Nucleus accumbens (tissue), 56 donors: ENCODE results near the gene RACGAP1.
"Not testable (repeated sequence)": the region's sequence is repeated elsewhere in the genome, so short reads cannot be mapped to it uniquely, and the experiment has no call there.

Experiments used
- DNase-seq, 56 donors: peaks; one replicate each; lab custom pipeline; 2025; lab: John Stamatoyannopoulos, UW

The RACGAP1 gene

DNA sequence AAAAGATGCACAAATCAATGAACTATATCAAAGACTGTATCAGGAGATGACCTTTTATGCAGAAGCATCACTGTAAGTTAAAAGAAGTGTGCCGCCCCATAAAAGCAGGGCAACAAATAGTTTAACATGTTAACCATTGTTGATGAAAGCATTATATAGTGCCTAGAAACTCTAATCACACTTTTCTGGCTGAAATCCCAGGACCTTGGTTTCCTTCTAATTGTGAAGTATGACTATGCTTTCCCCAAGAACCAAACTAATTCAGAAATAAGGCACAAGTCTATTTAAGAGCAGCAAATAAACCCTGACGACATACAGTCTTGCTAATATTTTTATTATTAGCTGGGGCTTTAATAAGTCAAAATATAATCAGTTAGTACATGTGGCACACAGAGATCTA, 21.7 kb downstream of the RACGAP1 start:
- no peak for DNase-seq

DNA sequence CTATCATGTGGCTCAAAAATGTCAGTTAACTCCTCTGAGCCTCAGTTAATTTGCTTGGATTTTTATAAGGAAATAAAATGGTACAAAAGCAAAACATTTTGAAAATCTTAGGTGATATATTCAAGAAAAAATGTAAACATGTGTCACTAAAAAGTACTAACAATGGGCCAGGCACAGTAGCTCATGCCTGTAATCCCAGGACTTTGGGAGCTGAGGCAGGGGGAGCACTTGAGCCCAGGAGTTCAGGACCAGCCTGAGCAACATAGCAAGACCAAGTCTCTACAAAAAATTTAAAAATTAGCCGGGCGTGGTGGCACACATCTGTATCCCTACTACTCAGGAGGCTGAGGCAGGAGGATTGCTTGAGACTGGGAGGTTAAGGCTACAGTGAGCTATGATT, 26.8 kb downstream of the RACGAP1 start:
- DNase-seq, result no peak

DNA sequence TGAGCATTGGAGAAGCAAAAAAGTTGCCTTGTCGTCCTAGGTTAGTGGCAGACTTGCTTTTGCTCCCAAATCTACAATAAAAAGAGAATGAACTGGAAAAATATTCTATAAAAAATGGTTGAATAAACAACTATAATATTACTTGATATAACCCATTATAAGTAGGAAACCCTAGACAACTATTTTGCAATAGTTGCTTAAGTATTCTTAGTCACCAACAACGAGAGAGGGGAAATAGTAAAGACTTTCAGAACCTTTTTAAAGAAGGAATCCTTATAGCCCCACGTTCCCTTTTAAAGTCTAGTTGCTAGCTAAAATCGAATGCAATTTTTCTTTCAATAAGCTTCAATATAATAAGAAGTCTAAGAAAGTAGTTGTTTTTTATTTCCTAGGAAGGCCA, 35.0 kb downstream of the RACGAP1 start:
- DNase-seq, result no peak

DNA sequence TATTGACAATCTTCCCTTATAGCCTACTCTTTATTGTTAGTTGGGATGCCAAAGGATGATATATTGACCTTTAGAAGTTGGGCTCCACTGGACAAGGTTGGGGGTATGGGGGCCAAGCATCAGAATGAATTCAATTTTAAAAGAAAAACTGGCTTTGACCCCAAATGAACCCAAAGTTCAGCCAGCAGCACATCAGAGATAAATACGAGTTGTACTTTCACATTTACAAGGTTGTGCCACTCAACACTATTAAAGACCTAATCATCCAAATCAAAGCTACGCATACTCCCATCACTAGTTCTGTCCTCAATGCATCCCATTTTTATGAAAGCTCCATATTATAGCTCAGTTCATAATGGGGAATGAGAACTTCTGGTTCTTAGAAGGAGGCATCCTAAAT, 35.9 kb downstream of the RACGAP1 start:
- not testable (repeated sequence) for DNase-seq

- no peak for DNase-seq
Measured at GRCh38 chr12:49987625-49988303, 37.5 kb downstream of the RACGAP1 start.

DNA sequence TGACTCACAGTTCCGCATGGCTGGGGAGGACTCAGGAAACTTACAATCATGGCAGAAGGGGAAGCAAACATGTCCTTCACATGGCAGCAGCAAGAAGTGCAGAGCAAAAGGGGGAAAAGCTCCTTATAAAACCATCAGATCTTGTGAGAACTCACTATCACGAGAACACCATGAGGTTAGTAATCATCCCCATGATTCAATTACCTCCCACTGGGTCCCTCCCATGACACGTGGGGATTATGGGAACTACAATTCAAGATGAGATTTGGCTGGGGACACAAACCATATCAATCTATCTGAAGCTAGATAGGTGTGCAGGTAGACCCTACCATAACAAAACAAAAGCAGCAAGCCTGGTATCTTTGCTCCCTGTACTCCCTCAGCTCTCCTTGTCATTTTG, 38.8 kb downstream of the RACGAP1 start:
- not testable (repeated sequence) for DNase-seq

DNA sequence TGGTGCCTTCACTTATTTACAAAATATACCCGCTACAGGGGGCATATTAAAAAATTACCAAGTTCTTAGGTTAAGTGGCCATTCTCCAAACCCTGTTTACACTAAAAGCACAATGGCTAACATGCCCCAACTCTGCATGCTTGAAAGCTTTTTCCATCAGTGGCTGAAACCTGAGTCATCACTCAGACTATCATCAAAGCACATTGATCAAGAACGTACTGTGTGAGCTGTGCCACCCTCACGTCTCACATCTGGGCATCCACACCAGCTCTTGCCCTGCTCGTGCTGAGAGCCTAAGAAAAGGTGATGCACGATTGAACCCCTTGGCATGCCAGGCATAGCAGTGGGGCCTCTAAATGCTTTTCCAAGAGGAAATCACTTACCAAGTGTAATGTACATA, 39.3 kb downstream of the RACGAP1 start:
- no peak for DNase-seq

DNA sequence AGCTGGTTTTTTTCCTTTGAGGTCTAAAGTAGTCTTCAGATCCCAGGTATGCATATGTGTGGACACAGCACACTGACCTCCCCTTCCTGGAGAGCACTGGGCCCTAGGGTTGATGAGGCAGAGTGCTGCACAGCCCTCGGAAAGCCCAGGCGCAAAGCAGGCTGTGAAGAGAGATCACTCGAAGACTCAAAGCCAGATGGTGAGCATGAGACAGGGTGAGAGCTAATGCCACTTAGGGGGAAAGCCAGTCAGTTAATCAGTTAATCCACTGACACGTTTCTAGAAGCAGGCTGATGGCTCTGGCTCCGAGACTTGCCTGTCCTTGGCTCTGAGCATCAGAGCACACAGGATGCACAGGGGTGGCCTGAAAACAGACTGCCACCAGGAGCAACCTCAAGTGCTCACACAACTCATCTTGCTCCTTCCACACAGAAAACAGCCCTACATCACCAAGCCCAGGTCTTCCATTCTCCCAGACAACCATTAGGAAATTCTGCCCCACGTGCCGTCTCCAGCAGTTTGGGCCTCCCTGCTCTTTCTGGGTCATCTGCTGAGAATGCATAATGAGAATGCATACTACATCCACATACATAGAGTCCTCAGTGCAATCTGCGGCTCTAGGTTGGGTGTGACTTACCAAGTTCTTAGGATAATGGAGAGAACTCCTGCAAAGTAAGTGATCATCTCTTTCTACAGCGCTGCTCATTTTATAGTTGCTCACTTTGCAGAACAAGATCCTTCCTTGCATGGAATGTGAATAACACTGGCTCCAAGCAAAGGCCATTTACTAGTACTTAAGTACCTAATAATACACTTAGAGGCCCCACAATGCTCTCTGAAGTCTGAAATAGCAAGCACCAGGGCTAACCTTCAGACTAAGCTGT, 40.6 kb downstream of the RACGAP1 start:
- DNase-seq, result no peak

DNA sequence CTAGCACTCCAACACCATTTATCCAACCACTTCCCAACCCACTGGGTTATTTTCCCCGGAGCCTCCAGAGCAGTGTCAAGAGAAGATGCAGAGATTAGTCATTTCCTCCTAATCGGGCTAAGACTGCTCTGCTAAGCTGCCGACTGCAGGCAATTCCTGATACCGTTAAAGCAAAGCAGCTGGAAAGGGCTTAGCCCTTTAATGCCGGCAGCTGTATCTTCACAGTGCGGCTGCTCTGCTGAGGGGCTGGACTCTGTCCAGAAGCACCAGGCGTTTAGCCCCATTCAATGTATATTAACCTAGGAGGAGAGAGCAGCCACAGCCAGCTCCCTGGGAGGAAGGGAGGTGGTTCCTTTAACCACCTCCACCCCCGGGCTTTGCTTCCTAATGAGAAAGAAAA, 41.4 kb downstream of the RACGAP1 start:
- peak in 9 of 56 donors; percentile 25 to 57 (median 39) for DNase-seq

GRCh38 chr12:49982246-49983087, 42.8 kb downstream of the RACGAP1 start:
- DNase-seq, result no peak

GRCh38 chr12:49980501-49981349, 44.6 kb downstream of the RACGAP1 start:
- no peak for DNase-seq

GRCh38 chr12:49979791-49980190, 45.5 kb downstream of the RACGAP1 start:
- no peak for DNase-seq

GRCh38 chr12:49979016-49979586, 46.2 kb downstream of the RACGAP1 start:
- peak in 47 of 56 donors; percentile 27 to 82 (median 68) for DNase-seq

DNA sequence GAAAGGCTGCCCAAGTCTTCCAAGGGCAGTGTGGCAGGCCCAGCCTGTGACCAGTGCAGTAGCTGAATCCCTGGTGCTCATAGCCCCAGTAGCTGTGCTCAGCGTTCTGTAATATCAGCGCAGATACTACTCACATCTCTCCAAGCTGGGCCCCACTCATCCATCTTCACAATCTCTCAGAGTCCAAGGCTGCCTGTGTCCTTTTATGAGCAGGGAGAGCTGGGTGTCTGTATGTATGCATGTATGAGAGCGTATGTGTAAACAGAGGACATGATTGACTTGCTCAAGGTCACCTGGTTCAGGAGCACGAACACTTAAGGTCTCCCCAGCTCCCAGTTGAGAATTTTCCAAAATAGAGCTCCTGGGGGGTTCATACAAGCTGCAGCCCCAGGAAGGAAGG, 47.2 kb downstream of the RACGAP1 start:
- no peak for DNase-seq

GRCh38 chr12:49976557-49976956, 48.7 kb downstream of the RACGAP1 start:
- no peak for DNase-seq

GRCh38 chr12:49975318-49975761, 50.0 kb downstream of the RACGAP1 start:
- DNase-seq, result no peak

- peak in 29 of 56 donors; percentile 16 to 73 (median 53) for DNase-seq
Measured at GRCh38 chr12:49974677-49975317, 50.5 kb downstream of the RACGAP1 start.

DNA sequence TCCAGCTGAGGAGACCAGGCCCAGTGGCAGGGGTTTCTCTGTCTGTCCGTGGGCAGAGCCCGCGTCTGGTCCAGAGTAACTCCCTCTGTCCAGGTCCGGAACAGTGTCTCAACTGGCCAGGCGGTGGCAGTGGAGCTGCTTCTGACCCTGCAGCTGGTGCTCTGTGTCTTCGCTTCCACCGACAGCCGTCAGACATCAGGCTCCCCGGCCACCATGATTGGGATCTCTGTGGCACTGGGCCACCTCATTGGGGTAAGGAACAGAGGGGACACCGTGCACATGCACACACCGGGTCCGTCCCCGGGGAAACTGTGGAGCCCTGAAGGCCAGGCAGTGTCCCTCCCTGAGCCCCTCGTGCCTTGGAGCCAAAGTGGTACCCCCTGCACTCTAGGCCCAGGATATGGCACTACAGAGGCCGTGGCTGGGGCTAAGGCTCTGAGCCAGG, 51.0 kb downstream of the RACGAP1 start:
- peak in 53 of 56 donors; percentile 21 to 88 (median 69) for DNase-seq

DNA sequence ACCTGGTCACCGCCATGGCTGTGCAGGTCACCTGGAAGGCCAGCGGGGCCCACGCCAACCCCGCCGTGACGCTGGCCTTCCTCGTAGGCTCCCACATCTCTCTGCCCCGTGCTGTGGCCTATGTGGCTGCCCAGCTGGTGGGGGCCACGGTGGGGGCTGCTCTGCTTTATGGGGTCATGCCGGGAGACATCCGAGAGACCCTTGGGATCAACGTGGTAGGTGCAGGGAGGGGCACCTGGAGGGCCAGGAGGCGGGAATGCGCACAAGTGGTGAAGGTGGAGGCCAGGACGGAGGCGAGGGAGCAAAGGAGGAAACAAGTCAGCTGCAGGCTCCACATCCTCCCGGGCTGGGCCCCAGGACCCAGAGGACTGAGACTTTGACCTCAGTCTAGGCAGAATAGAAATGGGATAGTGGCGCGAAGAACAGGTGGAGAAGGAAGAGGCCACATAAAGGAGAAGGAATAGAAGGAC, 51.9 kb downstream of the RACGAP1 start:
- no peak for DNase-seq
